Measurements from ENCODE around the gene TSPAN7. TPM values are rescaled to one million over a fixed set of nuclear protein-coding genes. Genes with fewer than 3 reads are reported as not detected.
A peak's percentile ranks its signal among the peaks of the same experiment; 100 is the strongest.

Gene TSPAN7
- total RNA-seq, 2 experiments from 2014 or later, result 0.50 to 0.74 TPM

DNA sequence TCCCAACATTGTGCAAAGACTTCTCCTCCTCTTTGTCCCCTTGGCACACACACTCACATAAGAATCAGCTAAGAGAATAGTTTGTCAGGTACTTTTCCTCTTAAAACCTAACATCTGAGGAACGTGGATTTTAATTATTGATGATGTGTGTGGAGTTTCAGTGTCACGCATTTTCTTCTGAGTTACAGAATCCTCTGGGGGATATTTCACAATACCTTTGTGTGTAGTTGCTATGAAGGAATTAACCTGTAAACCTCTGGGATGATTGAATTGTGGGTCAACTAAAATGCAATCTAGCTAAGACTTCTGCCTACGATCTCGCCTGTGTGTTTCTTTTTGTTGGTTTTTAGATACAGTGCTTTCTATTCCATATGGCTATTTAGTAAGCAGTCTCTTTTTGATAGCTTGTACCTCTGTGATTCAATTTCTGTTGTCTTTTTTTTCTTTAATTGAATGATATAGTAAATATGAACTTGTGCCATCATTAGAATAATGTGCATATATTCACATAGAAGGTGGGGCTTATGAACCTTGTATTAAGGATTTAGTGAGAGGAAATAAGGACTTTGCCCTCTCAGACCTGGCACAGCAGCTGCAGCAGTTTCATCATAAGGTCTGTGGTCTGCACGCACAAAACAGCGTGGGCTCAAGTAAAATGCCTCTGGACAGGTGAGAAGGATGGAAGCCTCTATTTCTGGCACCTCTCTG lies 99.2 kb downstream of the TSPAN7 start:
- DNase-seq (no peak), ATAC-seq (no peak)
- Mint-ChIP-seq H3K27me3 (no peaks in the 10 kb centered on the region), H3K4me1 (ENCODE audit: low read depth) (no peaks in the 10 kb centered on the region), H3K4me3 (no peak overlapping the region), H3K36me3 (ENCODE audit: low read depth) (no peaks in the 10 kb centered on the region), H3K9me3 (no peaks in the 10 kb centered on the region), H3K27ac (no peak overlapping the region)
- intact Hi-C loops (cut with micrococcal nuclease), result no loop called here
- CTCF ChIA-PET, result no interaction called here
- TF ChIP-seq CTCF (IDR thresholded peaks at IDR 0.05), result no peak
- POLR2A ChIA-PET, result no interaction called here

GRCh38 chrX:38661103-38661441 lies 99.7 kb downstream of the TSPAN7 start:
- H3K9me3 Mint-ChIP-seq, result no peaks in the 10 kb centered on the region
- DNase-seq (no peak), ATAC-seq (no peak)
- no peak overlapping the region for H3K4me3 Mint-ChIP-seq
- H3K36me3 Mint-ChIP-seq (ENCODE audit: low read depth), result no peaks in the 10 kb centered on the region
- H3K27me3 Mint-ChIP-seq, result no peaks in the 10 kb centered on the region
- H3K27ac Mint-ChIP-seq, result no peak overlapping the region
- CTCF ChIA-PET, result no interaction called here
- intact Hi-C loops (cut with micrococcal nuclease), result no loop called here
- H3K4me1 Mint-ChIP-seq (ENCODE audit: low read depth), result no peaks in the 10 kb centered on the region
- TF ChIP-seq CTCF (IDR thresholded peaks at IDR 0.05), result no peak
- POLR2A ChIA-PET, result no interaction called here

DNA sequence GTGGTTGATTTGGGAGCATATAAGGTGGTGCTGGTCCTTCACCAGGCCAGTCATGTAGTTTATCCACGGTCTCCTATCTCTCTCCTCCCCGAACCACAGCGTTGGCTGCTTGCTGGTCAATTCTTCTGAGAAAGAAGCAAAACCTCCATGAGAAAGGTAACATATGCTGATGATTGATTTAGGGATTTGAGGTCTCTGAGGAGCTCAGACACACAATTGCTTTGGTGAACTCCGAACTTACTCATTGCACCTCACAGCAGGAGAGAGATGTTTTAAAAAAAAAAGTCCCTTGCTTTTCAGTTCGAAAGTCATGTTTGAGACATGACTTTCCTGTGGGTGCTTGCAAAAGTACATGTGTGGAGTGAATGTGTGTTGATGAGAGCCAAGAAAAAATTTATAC lies 100.2 kb downstream of the TSPAN7 start:
- POLR2A ChIA-PET, result no interaction called here
- Mint-ChIP-seq H3K4me3 (no peak overlapping the region), H3K27ac (no peak overlapping the region), H3K36me3 (ENCODE audit: low read depth) (no peaks in the 10 kb centered on the region), H3K9me3 (no peaks in the 10 kb centered on the region), H3K4me1 (ENCODE audit: low read depth) (no peaks in the 10 kb centered on the region), H3K27me3 (no peaks in the 10 kb centered on the region)
- CTCF ChIA-PET, result no interaction called here
- intact Hi-C loops (cut with micrococcal nuclease), result no loop called here
- DNase-seq (no peak), ATAC-seq (no peak)
- TF ChIP-seq CTCF (IDR thresholded peaks at IDR 0.05), result no peak

DNA sequence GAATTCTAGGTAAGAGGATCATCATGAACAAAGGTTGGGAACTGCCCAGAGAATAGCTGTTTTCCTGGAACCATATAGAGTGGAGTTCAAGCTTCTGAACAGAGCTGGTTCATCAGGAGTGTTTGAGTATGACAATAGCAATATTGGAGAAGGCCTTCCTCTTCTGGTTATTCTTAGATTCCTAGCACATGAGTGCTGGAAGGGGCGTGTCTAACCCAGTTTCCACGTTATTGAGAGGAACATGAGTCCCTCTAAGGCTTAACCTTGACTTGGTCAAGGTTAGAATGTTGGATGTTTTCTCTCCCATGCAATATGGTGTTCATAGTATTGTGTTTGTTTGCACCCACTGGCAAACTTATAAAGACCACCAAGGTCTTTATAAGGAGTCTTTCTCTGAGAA lies 101.3 kb downstream of the TSPAN7 start:
- intact Hi-C loops (cut with micrococcal nuclease), result no loop called here
- Mint-ChIP-seq H3K4me3 (no peak overlapping the region), H3K9me3 (no peaks in the 10 kb centered on the region), H3K27ac (no peak overlapping the region), H3K27me3 (no peaks in the 10 kb centered on the region), H3K4me1 (ENCODE audit: low read depth) (no peaks in the 10 kb centered on the region), H3K36me3 (ENCODE audit: low read depth) (no peaks in the 10 kb centered on the region)
- DNase-seq, result no peak
- TF ChIP-seq CTCF (IDR thresholded peaks at IDR 0.05), result no peak
- CTCF ChIA-PET, result no interaction called here
- POLR2A ChIA-PET, result no interaction called here
- ATAC-seq, result no peak

DNA sequence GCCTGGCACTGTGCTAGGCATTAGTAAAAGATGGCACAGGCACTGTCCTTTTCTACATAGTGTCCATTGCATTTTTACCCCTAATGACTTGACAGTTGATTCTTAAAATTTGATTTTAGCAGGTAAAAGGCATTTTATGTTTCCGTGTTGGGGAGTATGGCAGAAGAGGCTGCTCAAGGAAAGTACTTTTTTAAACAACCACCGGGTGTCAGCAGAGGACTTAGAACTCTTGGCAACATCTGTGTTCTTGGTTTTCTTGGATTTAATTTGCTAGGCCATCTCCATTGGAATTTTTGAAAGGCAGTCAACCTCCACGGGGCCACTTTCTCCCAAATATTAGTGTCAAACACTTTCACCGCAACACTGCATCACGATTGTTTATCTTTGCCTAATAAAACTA lies 102.9 kb downstream of the TSPAN7 start:
- no peaks in the 10 kb centered on the region for H3K36me3 Mint-ChIP-seq (ENCODE audit: low read depth)
- DNase-seq, result peak; percentile 3
- H3K27ac Mint-ChIP-seq, result no peak overlapping the region
- ATAC-seq, result no peak
- H3K4me3 Mint-ChIP-seq, result no peak overlapping the region
- peak; percentile 46 for TF ChIP-seq CTCF (IDR thresholded peaks at IDR 0.05)
- no peaks in the 10 kb centered on the region for H3K27me3 Mint-ChIP-seq
- H3K9me3 Mint-ChIP-seq, result no peaks in the 10 kb centered on the region
- no peaks in the 10 kb centered on the region for H3K4me1 Mint-ChIP-seq (ENCODE audit: low read depth)
- CTCF ChIA-PET, result interaction anchor here (0.9 kb wide), 1 partner anchor 210 kb away, joined by 3 read pairs; no protein-coding TSS in a partner anchor
- POLR2A ChIA-PET, result no interaction called here
- intact Hi-C loops (cut with micrococcal nuclease), result no loop called here

All from activated CD8-positive, alpha-beta T cell treated with anti-CD3 and anti-CD28 coated beads for 36 hours (primary cell).